PFSK-1 (cell line): Measurements from ENCODE around the gene PDZD2.

Experiments
- POLR2AphosphoS5 ChIP-seq: IDR thresholded peaks from 2 replicates; pipeline ENCODE4 v1.6.1; 2012; ENCODE audit warnings: low read depth, mild to moderate bottlenecking, control low read depth, low read length, moderate library complexity
- REST ChIP-seq, 2 experiments: IDR thresholded peaks; 2 replicates each; pipeline versions ENCODE4 v1.6.1 to v1.8.0; 2011 to 2012; ENCODE audit warnings: low read depth in 2 of 2, low read length in 2 of 2, control low read depth in 1 of 2, inconsistent platforms in 1 of 2, mild to moderate bottlenecking in 1 of 2, moderate library complexity in 1 of 2; ENCODE audit not compliant: insufficient read depth in 1 of 2
- SIN3A ChIP-seq: IDR thresholded peaks from 2 replicates; pipeline ENCODE4 v1.6.1; 2012; ENCODE audit warnings: mild to moderate bottlenecking, low read length, moderate library complexity, borderline replicate concordance; ENCODE audit not compliant: insufficient read depth
- TAF1 ChIP-seq: IDR thresholded peaks from 2 replicates; pipeline ENCODE4 v1.6.1; 2012; ENCODE audit warnings: low read length, control low read depth, borderline replicate concordance; ENCODE audit not compliant: insufficient read depth

- TF ChIP-seq SIN3A = no peak
- TF ChIP-seq TAF1 = no peak
- TF ChIP-seq REST (IDR thresholded peaks at IDR 0.05; ENCODE audit: insufficient read depth in 1 of 2, low read depth in 2 of 2, low read length in 2 of 2) = no peak
- TF ChIP-seq POLR2AphosphoS5 = no peak
Measured at GRCh38 chr5:32055891-32056866, 417.2 kb downstream of the PDZD2 start.
